H9 (cell line): ENCODE results near the gene ZMYND8. TPM values are rescaled to one million over a fixed set of nuclear protein-coding genes. Genes with fewer than 3 reads are reported as not detected.
"Not testable (repeated sequence)": the region's sequence is repeated elsewhere in the genome, so short reads cannot be mapped to it uniquely, and the experiment has no call there.

Source experiments
- DNase-seq: peaks from one replicate; pipeline ENCODE4 v3.0.0-alpha.2; 2017
- H2AFZ ChIP-seq: one replicate; pipeline ENCODE4 v1.6.1; 2013; ENCODE audit warnings: mild to moderate bottlenecking, low read length, control low read depth, moderate library complexity
- H2AK5ac ChIP-seq: 2 replicates; pipeline ENCODE4 v1.6.1; 2013; ENCODE audit warnings: low read length, control low read depth, mixed read lengths; ENCODE audit not compliant: insufficient read length
- H2BK120ac ChIP-seq: one replicate; pipeline ENCODE4 v1.6.1; 2013; ENCODE audit warnings: low read depth, mild to moderate bottlenecking, low read length, control low read depth, inconsistent platforms; ENCODE audit not compliant: poor library complexity, severe bottlenecking
- H2BK12ac ChIP-seq: 2 replicates; pipeline ENCODE4 v1.6.1; 2013; ENCODE audit warnings: low read length, control low read depth, mixed read lengths, low read depth; ENCODE audit not compliant: insufficient read length
- H2BK15ac ChIP-seq: 2 replicates; pipeline ENCODE4 v1.6.1; 2013; ENCODE audit warnings: low read depth, low read length, control low read depth
- H2BK20ac ChIP-seq: one replicate; pipeline ENCODE4 v1.6.1; 2013; ENCODE audit warnings: low read depth, mild to moderate bottlenecking, low read length, control low read depth, inconsistent platforms; ENCODE audit not compliant: poor library complexity, severe bottlenecking
- H2BK5ac ChIP-seq: 2 replicates; pipeline ENCODE4 v1.6.1; 2013; ENCODE audit warnings: low read length, control low read depth, mixed read lengths; ENCODE audit not compliant: insufficient read length
- H3K14ac ChIP-seq: 2 replicates; pipeline ENCODE4 v1.6.1; 2013; ENCODE audit warnings: low read length, control low read depth; ENCODE audit not compliant: insufficient read depth
- H3K18ac ChIP-seq: 2 replicates; pipeline ENCODE4 v1.6.1; 2013; ENCODE audit warnings: low read depth, mild to moderate bottlenecking, mixed read lengths, low read length, control low read depth; ENCODE audit not compliant: insufficient read length
- H3K23ac ChIP-seq: 2 replicates; pipeline ENCODE4 v1.6.1; 2013; ENCODE audit warnings: low read length, control low read depth, mixed read lengths, low read depth; ENCODE audit not compliant: insufficient read length
- H3K23me2 ChIP-seq: 2 replicates; pipeline ENCODE4 v1.6.1; 2013; ENCODE audit warnings: low read depth, mild to moderate bottlenecking, mixed read lengths, low read length, control low read depth; ENCODE audit not compliant: insufficient read length, poor library complexity, severe bottlenecking
- H3K27ac ChIP-seq: 2 replicates; pipeline ENCODE4 v1.5.1; 2013; ENCODE audit warnings: low read length, control low read depth, mixed read lengths, low read depth; ENCODE audit not compliant: insufficient read length
- H3K27me3 ChIP-seq: 2 replicates; pipeline ENCODE4 v1.6.1; 2013; ENCODE audit warnings: low read length, control low read depth, inconsistent platforms; ENCODE audit not compliant: insufficient read depth
- H3K4ac ChIP-seq: 2 replicates; pipeline ENCODE4 v1.6.1; 2013; ENCODE audit warnings: low read depth, mild to moderate bottlenecking, control low read depth, inconsistent platforms, low read length, moderate library complexity
- H3K4me1 ChIP-seq: 2 replicates; pipeline ENCODE4 v1.6.1; 2013; ENCODE audit warnings: low read length, control low read depth, inconsistent platforms; ENCODE audit not compliant: insufficient read depth
- H3K4me2 ChIP-seq: 2 replicates; pipeline ENCODE4 v1.6.1; 2013; ENCODE audit warnings: low read length, control low read depth, mixed read lengths; ENCODE audit not compliant: insufficient read length, insufficient read depth
- H3K56ac ChIP-seq: 2 replicates; pipeline ENCODE4 v1.6.1; 2013; ENCODE audit warnings: low read depth, mild to moderate bottlenecking, mixed read lengths, low read length, control low read depth; ENCODE audit not compliant: insufficient read length
- H3K79me1 ChIP-seq: 2 replicates; pipeline ENCODE4 v1.6.1; 2013; ENCODE audit warnings: low read depth, mild to moderate bottlenecking, moderate library complexity, low read length, control low read depth, inconsistent platforms; ENCODE audit not compliant: insufficient read depth, poor library complexity, severe bottlenecking
- H3K79me2 ChIP-seq: 2 replicates; pipeline ENCODE4 v1.6.1; 2013; ENCODE audit warnings: low read length, control low read depth, inconsistent platforms; ENCODE audit not compliant: insufficient read depth
- H3K9ac ChIP-seq: 2 replicates; pipeline ENCODE4 v1.6.1; 2013; ENCODE audit warnings: low read length, control low read depth, mixed read lengths; ENCODE audit not compliant: insufficient read length; ENCODE audit errors: extremely low read depth
- H3K9me3 ChIP-seq: one replicate; pipeline ENCODE4 v1.6.1; 2013; ENCODE audit warnings: low read depth, low read length, inconsistent platforms; ENCODE audit not compliant: control insufficient read depth
- H3T11ph ChIP-seq: one replicate; pipeline ENCODE4 v1.6.1; 2013; ENCODE audit warnings: mild to moderate bottlenecking, low read length, control low read depth, inconsistent platforms
- H4K20me1 ChIP-seq: one replicate; pipeline ENCODE4 v1.6.1; 2013; ENCODE audit not compliant: control insufficient read depth, insufficient read length, insufficient read depth
- H4K5ac ChIP-seq: 2 replicates; pipeline ENCODE4 v1.6.1; 2013; ENCODE audit warnings: low read depth, mild to moderate bottlenecking, mixed read lengths, low read length, control low read depth; ENCODE audit not compliant: insufficient read length
- H4K8ac ChIP-seq: replicated peaks from 2 replicates; pipeline ENCODE4 v1.6.1; 2013; ENCODE audit warnings: low read length, control low read depth, mixed read lengths, low read depth; ENCODE audit not compliant: insufficient read length
- H4K91ac ChIP-seq: 2 replicates; pipeline ENCODE4 v1.6.1; 2013; ENCODE audit warnings: low read depth, mild to moderate bottlenecking, moderate library complexity, mixed read lengths, low read length, control low read depth; ENCODE audit not compliant: insufficient read length
- H3K27ac Mint-ChIP-seq, 3 experiments: 2 replicates in 2 of 3; 3 replicates in 1 of 3; pipeline ENCODE4 v1.8.0; 2020 to 2021; ENCODE audit warnings: mixed read lengths in 3 of 3, mild to moderate bottlenecking in 1 of 3, moderate library complexity in 1 of 3
- H3K27me3 Mint-ChIP-seq: 2 replicates; pipeline ENCODE4 v1.8.0; 2021; ENCODE audit warnings: low read depth, mild to moderate bottlenecking, moderate library complexity, mixed read lengths
- H3K36me3 Mint-ChIP-seq, 3 experiments: 2 replicates in 2 of 3; 3 replicates in 1 of 3; pipeline ENCODE4 v1.8.0; 2020 to 2021; ENCODE audit warnings: low read depth in 3 of 3, mixed read lengths in 3 of 3; ENCODE audit not compliant: insufficient read depth in 1 of 3
- H3K4me1 Mint-ChIP-seq, 2 experiments: 2 replicates each; pipeline ENCODE4 v1.8.0; 2020; ENCODE audit warnings: mixed read lengths in 2 of 2
- H3K4me3 Mint-ChIP-seq, 2 experiments: 2 replicates in 1 of 2; 3 replicates in 1 of 2; pipeline ENCODE4 v1.8.0; 2020 to 2021; ENCODE audit warnings: mild to moderate bottlenecking in 2 of 2, mixed read lengths in 2 of 2, moderate library complexity in 1 of 2
- H3K9me3 Mint-ChIP-seq, 2 experiments: 2 replicates in 1 of 2; 3 replicates in 1 of 2; pipeline ENCODE4 v1.8.0; 2020; ENCODE audit warnings: mild to moderate bottlenecking in 2 of 2, mixed read lengths in 2 of 2, moderate library complexity in 1 of 2
- CTCF ChIP-seq: fragments of 200-600 bp; sonication (generic); conservative IDR thresholded peaks from 3 replicates; pipeline ENCODE4 v1.8.0; 2021; ENCODE audit warnings: antibody characterized with exemption, mild to moderate bottlenecking
- WGBS: extraction: QIAGEN DNeasy Blood & Tissue Kit; methylation state at CpG from one replicate; pipeline ENCODE4 v1.1.7; 2013; ENCODE audit warnings: missing lambda C conversion rate, low lambda C conversion rate, mixed read lengths; ENCODE audit not compliant: insufficient read length; ENCODE audit errors: extremely low coverage; 5-methylcytosine and 5-hydroxymethylcytosine counted together
- total RNA-seq: library from RNA; stranded (reverse); gene quantifications from 2 replicates; pipeline ENCODE4 v1.2.1, GENCODE V29; 2021

The ZMYND8 gene
- total RNA-seq, 1 experiment from 2014 or later: 158 TPM

- no peak for TF ChIP-seq CTCF
- Histone ChIP-seq H3K9me3 (no peaks in the 10 kb centered on the region), H3K18ac (no peak overlapping the region), H3K27ac (no peak overlapping the region), H2BK15ac (no peak overlapping the region), H3K9ac (no peak overlapping the region), H4K8ac (no peak overlapping the region), H2BK5ac (no peak overlapping the region), H3K14ac (no peak overlapping the region), H2BK12ac (no peak overlapping the region), H2BK120ac (no peak overlapping the region), H3T11ph (no peak overlapping the region), H3K79me2 (no peaks in the 10 kb centered on the region), H3K23ac (no peak overlapping the region), H3K56ac (no peak overlapping the region), H3K4me2 (no peak overlapping the region), H2AK5ac (no peak overlapping the region), H4K20me1 (no peaks in the 10 kb centered on the region), H2AFZ (no peak overlapping the region), H3K79me1 (no peaks in the 10 kb centered on the region), H3K27me3 (no peaks in the 10 kb centered on the region), H3K4me1 (no peaks in the 10 kb centered on the region), H3K4ac (no peak overlapping the region), H3K23me2 (no peaks in the 10 kb centered on the region), H2BK20ac (no peak overlapping the region), H4K91ac (no peak overlapping the region), H4K5ac (no peak overlapping the region)
- H3K27me3 Mint-ChIP-seq: no peaks in the 10 kb centered on the region
- DNase-seq: no peak
- H3K27ac Mint-ChIP-seq: no peak overlapping the region
- H3K4me1 Mint-ChIP-seq: peaks cover under 1 to 3% of the 10 kb centered on the region in 2 experiments; a peak in 3 of 4 replicates
- H3K36me3 Mint-ChIP-seq: no peaks in the 10 kb centered on the region
- H3K4me3 Mint-ChIP-seq: no peak overlapping the region
- WGBS: no CpG with 5 or more reads among the region's 5 CpGs
- H3K9me3 Mint-ChIP-seq: 0 out of 5 replicates have a peak, but pooled peaks cover 0 to 3% of the 10 kb centered on the region in 2 experiments
Measured at GRCh38 chr20:47396762-47397476, 40.4 kb upstream of the ZMYND8 start.

- not testable (repeated sequence) for H3K27me3 ChIP-seq, H2BK20ac ChIP-seq, H3K9me3 Mint-ChIP-seq, H3K23me2 ChIP-seq, H2AFZ ChIP-seq, H4K8ac ChIP-seq, H3K4me3 Mint-ChIP-seq, H3K56ac ChIP-seq, H3K4me1 ChIP-seq, H3K79me1 ChIP-seq, H4K20me1 ChIP-seq, H3K4me2 ChIP-seq, H3K9me3 ChIP-seq, H3K27ac ChIP-seq, H3K4ac ChIP-seq, H3K9ac ChIP-seq, H4K5ac ChIP-seq, H2AK5ac ChIP-seq, DNase-seq, H3K27me3 Mint-ChIP-seq, H3K4me1 Mint-ChIP-seq, H3K79me2 ChIP-seq, H4K91ac ChIP-seq, H2BK5ac ChIP-seq, H3K27ac Mint-ChIP-seq, H3K18ac ChIP-seq, H3K23ac ChIP-seq, H3K36me3 Mint-ChIP-seq, H3K14ac ChIP-seq, H2BK12ac ChIP-seq, H2BK120ac ChIP-seq, H3T11ph ChIP-seq, H2BK15ac ChIP-seq
- no CpG with 5 or more reads among the region's 11 CpGs for WGBS
Measured at GRCh38 chr20:47393796-47394514, 37.5 kb upstream of the ZMYND8 start.
